ENCODE results near the gene TYW5.
"Not testable (repeated sequence)": the region's sequence is repeated elsewhere in the genome, so short reads cannot be mapped to it uniquely, and the experiment has no call there.

Gene TYW5

DNA sequence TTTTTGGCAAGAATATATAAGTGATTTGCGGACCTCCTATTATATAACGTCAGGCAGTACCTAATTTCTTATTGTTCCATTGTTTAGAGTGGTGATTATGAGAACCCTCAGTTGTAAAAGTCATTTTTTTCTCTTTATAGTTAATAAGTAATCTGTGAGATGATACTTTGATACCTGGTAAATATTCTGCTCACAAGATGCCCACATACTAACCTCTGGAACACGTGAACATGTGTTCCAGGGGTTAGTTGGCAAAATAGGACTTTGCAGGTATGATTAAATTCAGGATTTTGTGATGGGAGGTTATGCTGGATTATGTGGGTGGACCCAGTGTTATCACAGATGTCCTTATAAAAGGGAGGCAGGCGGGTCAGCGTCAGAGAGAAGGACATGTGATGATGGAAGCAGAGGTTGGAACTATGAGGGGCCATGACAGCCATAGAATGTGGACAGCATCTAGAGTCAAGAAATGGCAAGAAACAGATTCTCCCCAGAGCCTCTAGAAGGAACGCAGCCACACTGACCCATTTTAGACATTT is 16.9 kb upstream of the TYW5 start:
- DNase-seq, result no peak

DNA sequence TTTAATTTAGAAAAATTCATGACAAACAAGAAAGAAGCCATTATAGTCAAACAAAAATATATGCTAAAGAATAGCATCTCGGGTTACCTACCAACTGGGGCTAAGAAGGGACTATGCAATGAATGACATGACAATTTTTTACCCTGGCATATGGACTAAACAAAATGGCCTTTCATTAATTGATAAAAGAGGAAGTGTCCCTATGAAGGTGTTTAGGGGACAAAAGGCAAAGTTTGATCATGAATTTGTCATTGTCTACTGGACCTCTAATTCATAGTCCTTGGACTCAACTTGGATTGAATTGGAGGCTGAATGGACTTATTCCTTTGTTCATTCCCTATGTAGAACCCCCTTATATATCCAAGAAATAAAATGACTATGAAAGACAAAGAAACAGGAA is 12.8 kb upstream of the TYW5 start:
- no peak for DNase-seq

DNA sequence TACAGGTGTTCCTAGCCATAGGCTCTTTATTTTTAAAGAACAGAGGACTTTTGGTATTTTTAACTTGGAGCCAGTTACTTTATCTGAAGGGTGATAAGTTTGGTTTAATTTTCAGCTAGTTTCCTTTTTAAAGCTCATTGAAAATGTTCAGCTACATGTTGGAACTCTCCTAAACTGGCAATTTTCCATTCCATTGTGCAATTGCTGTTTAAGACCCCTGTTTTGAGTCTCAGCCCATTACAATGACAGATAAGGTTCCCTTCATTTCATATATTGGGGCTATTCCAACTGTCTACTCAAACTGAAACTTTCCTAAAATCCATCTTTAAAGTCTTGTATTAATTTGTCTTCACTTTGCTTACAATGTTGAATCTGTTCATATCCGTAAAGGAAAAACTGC is 11.7 kb upstream of the TYW5 start:
- no peak for DNase-seq

DNA sequence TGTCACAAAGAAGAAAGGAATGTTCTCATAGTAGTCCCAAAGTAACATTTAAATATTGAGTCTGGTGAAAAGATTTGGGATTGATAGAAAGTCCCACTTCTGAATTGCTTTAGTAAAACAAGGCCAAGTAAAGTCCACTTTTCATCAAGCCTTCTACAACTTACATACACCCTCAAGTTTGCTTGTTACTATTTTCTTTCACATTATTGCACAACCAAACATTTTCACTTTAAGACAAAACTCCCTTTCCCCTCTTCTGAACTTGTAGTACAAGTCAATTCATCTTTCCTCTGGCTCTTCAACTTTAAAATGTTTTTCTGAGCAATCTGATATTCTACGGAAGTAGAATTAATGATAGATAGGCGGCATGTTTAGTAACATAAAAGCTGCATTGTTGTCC is 11.1 kb upstream of the TYW5 start:
- DNase-seq, result no peak

DNA sequence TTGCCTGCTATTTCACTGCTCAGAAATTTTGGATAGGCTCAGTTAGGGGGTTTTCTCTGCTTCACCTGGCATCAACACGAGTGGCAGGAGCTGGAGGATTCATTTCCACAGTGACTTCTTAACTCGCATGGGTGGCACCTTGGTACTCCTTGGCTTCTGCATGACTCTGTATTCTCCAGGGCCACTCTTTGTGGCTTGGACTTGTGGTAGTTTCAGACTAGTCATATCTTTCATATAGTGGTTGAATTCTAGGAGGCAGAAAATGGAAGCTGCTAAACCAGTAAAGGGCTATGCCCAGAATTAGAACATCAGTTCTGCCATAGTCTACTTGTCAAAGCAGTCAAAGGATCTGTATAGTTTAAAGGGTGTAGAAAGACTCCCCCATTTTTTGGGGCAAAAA is 6.9 kb upstream of the TYW5 start:
- DNase-seq, result no peak

DNA sequence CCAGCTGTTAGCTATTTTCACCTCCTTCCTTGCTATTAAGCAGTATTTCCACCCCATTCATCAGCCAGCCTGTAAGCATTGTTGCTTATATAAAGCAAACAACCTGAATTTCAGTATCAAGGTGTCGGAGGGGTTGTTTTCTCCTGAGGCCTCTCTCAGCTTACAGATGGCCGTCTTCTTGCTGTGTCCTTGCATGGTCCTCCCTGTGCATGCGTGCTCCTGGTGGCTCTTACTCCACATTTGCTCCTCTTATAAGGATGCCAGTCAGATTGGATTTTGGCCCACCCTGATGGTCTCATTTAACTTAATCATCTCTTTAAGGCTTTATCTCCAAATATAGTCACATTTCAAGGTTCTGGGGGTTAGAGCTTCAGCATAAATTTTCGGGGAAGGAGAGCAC is 2.7 kb upstream of the TYW5 start:
- no peak for DNase-seq

DNA sequence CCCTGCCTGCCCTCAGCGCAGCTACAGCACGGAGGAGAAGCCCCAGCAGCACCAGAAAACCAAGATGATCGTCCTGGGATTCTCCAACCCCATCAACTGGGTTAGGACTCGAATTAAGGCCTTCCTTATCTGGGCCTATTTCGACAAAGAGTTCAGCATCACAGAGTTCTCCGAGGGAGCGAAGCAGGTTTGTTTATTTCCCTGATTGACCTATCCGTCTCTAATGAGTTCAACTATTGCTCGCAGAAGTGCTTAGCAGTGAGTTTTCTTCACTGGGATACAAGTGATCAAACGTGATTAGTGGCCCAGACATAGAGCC is 730 bp upstream of the TYW5 start:
- no peak for DNase-seq

DNA sequence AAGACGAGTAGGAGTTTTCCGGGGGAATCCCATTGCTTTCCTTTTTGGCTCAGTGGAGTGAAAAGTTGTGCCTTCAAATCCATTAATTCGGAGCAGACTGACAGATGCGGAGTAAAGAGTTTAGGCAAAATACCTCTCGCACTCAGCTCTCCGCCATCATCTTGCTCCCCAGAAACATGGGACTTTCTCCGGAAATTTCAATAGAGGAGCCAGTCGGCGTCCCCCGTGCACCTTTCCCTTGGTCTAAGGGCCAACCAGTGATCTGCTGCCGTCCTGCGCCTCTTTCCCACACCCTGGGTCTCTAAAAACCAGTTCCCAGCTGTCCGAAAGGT is 318 bp downstream of the TYW5 start:
- DNase-seq, result no peak

DNA sequence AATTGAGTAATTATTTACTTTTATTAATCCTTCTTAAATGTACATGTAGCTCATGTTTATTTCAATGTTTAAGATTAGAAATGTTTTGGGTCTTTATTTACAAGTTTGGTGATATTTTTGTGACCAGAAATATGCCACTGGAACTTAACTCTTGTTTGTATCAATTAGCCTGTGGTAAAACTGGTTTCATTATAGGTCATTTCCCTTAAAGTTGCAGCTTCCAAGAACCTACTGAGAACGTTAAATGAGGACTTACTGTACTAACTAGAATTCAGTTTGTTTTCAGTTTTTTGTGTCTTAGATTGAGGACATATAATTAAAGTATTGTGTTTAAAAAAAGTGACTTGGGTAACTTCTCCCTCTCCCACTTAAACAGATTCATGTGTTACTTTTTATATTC is 4.3 kb downstream of the TYW5 start:
- no peak for DNase-seq

DNA sequence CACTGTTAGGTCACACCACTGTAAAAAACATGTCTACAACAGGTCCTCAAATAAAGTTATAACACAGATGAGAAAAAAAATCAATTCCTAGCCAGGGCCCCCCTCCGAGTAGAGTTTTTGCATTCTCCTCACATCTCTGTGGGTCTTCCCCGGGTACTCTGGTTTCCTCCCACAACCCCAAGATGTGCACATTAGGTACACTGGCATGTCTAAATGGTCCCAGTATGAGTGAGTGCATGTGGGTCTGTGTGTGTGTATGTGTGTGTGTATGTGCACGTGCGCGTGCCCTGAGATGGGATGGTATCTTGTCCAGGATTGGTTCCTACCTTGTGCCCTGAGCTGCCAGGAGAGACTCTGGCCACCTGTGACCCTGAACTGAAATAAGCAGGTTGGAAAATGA is 4.9 kb downstream of the TYW5 start:
- no peak for DNase-seq

DNA sequence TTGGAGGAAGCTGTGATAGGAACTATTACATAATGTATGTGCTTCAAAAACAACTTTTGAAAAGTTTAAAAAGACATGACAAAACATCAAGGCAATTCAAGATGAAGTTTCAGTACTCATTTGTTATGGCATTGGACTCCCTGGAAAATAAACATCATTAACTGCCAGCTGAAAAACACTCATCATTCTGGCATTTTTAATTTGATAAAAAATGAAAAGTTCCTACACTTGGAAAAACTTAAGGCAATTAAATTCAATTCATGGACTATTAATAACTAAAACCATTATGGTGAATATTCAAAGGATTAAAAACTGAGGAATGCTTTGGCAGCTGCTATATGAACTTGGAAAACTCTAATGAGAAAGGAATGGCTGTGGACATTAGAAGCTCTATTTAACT is 8.5 kb downstream of the TYW5 start:
- DNase-seq, result no peak

DNA sequence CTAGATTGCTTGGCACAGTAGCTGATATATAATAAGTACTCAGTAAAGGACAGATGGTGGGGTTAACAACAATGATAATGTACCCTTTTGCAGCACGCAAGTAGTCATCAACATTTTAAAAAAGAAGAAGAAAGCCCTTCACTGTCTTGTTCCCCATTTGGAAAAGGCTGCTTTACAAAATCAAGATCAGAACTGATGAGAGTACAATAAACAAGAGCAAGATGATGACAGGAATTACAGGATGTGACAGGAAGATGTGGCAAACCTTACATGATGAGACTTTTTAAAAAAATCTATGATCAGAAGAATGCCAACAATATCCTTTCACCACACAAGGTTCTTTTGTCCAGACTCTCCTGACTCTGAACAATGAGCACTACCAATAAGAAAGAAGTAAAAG is 9.1 kb downstream of the TYW5 start:
- DNase-seq, result no peak

DNA sequence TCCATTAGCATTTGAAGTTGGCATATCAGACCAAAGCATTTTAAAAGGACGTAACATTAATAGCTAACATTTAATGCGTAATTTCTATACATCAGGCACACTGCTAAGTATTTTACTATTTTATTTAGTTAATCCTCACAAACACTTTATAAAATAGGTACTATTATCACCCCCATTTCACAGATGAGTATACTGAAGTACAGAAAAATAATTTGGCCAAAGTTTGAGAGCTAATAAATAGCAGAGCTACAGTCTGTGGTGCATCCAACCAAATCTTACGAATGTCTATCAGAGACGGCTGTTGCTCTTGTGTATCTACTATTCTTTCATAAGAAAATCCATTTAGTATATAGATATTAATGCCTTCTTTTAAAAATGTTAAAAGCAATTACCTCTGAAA is 11.9 kb downstream of the TYW5 start:
- no peak for DNase-seq

DNA sequence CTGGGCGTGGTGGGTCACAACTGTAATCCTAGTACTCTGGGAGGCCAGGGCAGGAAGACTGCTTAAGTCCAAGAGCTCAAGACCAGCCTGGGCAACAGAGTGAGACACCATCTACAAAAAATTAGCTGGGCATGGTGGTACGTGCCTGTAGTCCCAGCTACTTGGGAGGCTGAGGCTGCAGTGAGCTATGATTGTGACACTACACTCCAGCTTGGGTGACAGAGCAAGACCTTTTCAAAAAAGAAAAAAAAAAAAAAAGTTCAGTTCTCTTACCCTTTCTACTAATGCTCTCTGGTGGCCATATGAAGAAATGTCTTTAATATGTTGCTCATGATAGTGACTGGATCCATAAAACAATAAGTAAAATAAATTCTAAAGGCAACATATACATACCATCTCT is 14.9 kb downstream of the TYW5 start:
- DNase-seq, result no peak

DNA sequence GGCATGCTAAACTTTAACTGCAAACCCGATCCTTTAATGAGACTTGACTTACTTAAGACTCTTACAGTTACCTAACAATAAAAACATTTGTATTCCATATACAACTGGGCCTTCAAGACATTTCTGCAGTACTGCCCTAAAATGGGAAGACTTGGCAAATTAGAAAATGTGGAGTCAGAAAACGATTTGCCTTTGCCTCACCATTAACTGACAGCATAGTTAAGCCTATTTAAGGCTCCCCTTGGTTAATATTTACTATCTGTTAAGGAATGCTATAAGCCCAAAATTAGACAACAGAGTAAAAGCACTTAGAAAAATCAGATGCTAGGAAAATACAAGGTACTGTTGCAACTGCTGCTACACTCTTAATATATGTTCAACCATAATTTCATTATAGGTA is 18.7 kb downstream of the TYW5 start:
- DNase-seq, result no peak

DNA sequence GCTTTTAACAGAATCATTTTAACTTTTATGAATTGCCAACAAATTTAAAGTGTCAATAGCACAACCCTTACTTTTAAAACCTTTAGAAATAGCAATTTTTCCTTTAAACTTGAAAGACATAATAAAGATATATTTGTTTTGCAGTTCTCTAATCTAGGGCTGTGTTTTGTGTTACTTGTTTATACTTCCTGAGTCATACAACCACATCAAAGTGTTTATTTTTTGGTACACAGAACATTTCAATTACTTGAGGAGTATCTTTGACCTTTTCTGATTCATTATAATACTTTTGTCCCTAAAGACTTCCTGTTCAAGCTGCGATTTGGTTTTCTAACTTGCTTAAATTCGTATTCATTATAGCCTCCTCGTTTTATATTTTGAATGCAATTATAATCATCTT is 21.8 kb downstream of the TYW5 start:
- no peak for DNase-seq

DNA sequence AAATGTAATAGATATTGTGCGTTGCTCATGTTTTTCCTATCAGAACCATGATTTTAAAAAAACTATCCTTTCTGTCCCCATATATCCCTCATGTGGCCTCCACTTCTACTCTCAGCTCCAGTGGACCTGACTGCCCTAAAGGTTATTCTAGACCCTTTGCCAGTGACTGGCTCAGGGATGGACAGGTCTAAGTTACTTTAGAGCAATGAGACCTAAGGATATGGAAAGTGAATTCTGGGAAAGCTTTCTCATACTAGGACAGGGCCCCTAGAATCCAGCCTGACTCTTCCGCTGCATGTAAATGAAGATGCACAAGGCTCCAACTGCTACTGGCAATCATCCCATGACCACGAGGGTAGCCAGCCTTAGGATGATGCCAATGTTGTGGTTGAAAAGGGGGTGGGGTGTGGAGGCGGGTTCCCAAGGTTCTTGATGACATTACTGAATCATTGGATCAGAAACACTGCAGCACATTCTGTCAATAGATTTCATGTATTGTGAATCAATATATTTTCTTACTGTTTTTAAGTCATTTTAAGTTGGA is 22.9 kb downstream of the TYW5 start:
- DNase-seq, result no peak

DNA sequence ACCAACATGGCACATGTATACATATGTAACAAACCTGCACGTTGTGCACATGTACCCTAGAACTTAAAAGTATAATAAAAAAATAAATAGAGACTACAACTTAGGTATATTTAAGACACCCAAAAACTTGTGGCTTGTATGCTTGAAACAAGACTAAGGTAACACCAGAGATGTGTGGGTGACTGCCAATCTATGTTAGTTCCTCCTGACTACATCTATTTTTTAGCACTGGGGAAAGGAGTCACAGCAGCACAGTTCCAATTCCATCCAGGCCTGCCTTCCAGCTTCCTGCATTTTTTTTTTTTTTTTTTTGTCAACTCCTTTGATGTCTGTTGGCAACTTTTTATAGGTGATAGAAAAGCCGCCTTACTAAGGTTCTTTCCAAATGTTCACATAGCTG is 26.0 kb downstream of the TYW5 start:
- DNase-seq, result no peak

DNA sequence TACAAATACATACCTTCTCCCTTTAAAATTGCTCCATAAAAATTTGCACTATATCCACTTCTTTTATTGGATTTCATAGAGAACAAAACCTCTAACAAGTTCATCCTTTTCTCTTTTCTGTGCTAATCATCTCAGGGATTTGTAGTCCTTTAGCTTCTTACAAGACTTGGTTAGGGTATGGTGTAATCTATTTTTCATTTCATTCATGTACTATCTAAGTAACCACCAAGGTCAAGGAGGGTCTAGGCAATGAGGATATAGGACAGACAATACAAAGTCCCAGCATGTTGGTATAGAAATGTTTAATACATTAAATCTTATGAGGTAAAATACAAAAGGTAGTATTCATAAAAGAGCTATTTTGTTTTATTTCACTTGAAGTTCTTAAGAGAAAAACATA is 26.7 kb downstream of the TYW5 start:
- no peak for DNase-seq

DNA sequence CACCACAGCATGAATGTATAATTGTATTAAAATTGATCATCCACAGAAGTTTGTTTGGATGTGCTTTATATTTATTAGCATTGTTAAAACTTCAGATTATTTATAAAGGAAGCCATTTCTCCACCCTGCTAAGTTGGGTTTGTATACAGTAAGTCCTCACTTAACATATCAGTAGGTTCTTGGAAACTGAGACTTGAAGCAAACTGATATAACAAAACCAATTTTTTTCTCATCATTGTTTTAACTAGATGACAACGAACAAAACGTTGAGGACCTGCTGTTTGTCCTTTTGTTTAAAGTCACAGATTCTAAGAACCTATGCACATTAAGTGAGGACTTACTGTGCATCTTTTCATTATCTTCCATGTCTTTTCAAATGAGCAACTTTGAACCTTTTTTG is 27.1 kb downstream of the TYW5 start:
- DNase-seq, result no peak

DNA sequence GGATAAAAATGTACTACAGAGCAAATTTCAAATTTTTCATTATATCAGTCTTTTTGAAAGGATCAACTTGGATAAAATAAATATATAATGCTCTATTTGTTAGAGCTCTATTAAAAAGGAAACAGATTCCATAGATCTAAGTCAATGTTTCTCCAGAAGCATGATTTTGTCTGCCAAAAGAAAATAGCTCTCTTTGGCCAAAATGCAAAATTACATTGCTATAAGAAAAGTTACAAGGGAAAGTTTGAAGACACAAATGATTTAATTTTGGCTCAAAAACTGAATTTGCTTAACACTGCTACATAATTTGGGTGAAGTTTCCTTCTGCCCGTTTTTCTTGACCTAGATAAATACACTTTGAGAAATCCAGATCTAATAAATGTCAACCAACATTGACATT is 28.5 kb downstream of the TYW5 start:
- DNase-seq, result no peak

DNA sequence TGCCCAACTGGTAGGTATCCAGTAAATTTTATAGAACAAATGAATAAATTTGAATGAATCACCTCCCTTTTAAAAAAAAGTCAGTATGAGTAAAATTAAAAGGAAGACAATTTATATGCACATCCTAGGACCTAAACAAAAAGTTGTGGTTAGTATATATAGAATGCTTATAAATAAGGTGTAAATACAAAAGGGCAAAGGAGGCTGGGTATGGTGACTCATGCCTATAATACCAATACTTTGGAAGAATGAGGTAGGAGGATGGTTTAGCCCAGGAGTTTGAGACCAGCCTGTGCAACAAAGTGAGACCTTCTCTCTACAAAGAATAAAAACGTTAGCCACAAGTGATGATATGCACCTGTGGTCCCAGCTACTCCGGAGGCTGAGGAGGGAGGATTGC is 31.4 kb downstream of the TYW5 start:
- DNase-seq, result no peak

DNA sequence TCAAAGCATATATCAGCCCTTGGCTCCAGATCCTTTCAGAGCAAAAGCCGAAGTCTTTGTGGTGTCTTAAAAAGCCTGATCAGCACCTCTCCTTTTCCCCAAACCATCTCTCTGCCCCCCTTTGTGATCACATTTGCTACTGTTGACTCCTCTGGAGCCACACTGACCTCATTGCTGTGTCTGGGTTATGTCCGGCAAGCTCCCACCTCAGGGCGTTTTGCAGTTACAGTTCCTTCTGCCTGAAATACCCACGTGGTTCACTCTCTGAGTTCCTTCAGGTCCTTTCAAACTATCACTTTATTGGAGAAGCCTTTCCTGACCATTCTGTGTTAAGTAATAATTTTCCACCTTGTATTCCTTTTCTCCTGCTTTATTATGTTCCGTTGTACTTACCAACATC is 32.4 kb downstream of the TYW5 start:
- no peak for DNase-seq

DNA sequence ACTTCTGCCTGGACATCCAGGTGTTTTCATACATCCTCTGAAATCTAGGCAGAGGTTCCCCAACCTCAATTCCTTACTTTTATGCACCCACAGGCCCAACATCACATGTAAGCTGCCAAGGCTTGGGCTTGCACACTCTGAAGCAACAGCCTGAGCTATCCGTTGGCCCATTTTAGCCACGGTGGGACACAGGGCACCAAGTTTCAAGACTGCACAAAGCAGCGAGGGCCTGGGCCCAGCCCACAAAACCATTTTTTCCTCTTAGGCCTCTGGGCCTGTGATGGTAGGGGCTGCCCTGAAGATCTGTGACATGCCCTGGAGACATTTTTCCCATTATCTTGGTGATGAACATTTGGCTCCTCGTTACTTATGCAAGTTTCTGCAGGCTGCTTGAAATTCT is 38.3 kb downstream of the TYW5 start:
- no peak for DNase-seq

DNA sequence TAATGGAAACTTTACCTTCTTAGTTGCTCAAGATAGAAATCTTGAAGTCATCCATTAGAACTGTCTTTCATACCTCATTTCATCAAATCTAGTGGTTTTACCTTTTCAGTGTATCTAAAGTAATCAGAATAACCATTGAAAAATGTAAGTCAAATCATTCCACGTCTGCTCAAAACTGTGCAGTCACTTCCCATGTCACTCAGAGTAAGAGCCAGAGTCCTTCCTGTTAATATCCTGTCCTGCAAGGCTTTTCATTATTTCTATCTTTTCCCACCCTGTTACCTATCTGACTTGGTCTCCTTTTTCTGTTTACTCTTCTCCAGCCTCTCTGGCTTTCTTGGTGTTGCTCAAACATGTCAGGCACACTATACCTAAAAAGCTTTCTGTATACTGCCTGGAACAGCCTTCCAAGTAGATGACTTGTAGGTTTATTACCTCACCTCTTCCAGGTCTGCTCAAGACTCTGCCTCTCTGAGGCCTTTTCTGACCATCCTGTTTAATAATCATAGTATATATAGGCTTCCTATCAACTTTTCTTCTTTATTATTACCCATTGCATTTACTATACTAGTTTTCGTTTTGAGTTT is 40.8 kb downstream of the TYW5 start:
- DNase-seq, result no peak

DNA sequence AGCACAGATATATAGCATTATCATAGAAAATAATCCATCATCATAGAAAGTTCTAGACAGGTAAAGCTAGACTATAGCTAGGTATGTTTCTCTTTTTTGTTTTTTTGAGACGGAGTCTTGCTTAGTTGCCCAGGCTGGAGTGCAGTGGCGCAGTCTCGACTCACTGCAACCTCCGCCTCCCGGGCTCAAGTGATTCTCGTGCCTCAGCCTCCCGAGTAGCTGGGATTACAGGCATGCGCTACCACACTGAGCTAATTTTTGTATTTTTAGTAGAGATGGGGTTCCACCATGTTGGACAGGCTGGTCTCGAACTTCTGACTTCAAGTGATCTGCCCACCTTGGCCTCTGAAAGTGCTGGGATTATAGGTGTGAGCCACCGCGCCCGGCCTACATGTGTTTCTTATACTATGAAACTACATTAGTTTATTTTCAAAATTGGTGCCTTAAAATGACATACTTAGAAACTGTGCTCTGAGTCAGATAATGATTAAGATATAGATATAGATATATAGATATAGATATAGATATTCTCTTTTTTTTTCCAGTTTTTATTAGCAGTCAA is 42.7 kb downstream of the TYW5 start:
- DNase-seq, result not testable (repeated sequence)
